ENCODE data around the gene CD58.
"Not testable (repeated sequence)": the region's sequence is repeated elsewhere in the genome, so short reads cannot be mapped to it uniquely, and the experiment has no call there.

Gene CD58

DNA sequence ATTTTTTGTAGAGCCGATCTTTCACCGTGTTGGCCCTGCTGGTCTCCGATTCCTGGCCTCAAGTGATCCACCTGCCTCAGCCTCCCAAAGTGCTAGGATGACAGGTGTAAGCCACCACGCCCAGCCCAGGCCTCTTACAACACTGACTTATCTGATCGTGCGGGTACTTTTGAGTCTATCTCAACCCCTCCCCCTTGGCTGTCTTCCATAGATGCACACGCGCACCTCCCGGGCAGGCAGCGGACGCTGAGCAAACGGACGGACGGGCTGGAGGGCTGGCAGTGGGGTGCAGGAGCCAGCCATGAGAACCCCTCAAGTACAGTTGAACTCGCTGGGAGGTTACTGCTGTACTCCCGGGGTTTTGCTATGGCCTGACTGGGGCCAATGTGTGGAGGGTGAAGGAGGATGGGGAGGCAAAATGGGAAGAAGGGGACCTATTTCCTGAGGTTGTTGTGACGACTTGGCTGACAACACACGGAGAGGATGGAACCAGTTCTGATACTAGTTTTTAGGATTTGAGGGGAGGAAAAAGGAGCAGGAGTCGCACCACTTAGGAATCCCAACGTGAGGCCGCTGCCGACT is 959 bp downstream of the CD58 start:
- peak; percentile 44 to 49 for DNase-seq

DNA sequence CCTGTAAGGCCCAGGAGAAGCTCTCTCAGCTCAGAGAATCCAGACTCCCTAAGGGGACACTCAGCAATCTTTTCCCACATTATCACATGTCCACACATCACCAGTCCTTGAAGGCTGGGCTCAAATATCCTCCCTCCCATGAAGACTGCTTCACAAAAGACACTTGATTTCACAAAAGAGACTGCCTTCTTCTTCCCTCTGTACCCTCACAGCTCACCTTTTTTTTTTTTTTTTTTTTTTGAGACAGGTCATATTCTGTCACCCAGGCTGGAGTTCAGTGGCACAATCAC is 1.5 kb downstream of the CD58 start:
- no peak for DNase-seq

GRCh38 chr1:116568662-116569380 is 2.0 kb downstream of the CD58 start:
- DNase-seq: no peak

GRCh38 chr1:116567790-116568661 is 2.8 kb downstream of the CD58 start:
- no peak for DNase-seq

- no peak for DNase-seq
Measured at GRCh38 chr1:116565222-116565621, 5.6 kb downstream of the CD58 start.

DNA sequence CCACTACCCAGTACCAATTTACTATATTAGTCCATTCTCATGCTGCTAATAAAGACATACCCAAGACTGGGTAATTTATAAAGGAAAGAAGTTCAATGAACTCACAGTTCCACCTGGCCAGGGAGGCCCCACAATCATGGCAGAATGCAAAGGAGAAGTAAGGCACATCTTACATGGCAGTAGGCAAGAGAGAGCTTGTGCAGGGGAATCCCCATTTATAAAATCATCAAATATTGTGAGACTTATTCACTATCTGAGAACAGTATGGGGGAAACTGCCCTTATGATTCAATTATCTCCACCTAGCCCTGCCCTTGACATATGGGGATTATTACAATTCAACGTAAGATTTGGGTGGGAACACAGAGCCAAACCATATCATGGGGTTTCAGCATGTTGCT is 6.4 kb downstream of the CD58 start:
- DNase-seq: no peak

- DNase-seq: not testable (repeated sequence)
Measured at GRCh38 chr1:116562465-116562864, 8.4 kb downstream of the CD58 start.

DNA sequence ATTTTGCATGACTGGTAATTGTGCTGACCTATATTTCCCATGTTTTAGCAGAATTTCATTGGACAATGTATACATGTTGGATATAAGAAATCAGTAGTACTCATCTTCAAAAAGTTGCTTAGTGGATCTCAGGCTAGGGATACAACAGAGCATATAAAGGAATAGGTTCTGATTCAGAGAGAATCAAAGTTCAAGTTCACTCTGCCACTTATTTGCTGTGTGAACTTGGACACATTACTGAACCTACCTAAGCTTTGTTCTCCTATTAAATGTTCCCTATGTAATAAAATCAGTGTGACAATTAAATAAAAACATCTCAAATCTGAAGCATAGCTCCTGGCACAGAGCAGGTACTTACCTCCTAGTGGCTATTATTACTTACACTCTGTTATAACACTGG is 9.3 kb downstream of the CD58 start:
- no peak for DNase-seq

DNA sequence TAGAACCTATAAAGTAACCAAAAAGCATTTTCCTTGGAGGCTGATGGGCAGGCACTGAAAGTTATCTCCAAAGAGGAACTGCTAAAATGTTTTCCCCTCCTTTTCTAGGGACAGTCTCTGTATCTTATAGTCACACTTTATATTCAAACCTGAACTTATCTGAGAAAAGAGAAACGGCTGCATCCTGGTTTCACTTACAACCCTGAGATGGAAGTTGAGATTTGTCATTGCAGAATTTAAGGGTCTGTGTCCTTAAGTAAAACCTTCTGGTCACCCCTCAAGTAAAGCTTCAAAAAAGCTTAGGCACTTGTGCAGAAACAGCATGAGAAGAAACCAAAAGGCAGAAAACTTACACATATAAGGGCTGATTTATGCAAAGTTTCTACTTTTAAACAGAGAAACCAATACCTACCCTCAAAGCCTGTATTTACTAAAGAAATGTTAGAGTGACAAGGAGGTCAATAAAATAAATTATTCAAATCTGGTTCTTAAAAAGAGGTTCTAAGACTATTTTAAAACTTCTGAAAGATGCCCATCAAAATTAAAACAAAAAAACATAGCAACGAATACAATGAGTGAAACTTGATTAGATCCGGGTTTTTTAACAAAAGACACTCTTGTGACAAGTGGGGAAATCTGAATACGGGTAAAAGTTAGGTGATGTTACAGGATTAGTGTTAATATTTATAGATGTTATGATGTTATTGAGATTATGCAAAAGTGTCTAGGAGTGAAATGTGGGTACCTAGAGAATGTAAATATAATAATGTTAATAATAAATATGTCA is 9.9 kb downstream of the CD58 start:
- no peak for DNase-seq

DNA sequence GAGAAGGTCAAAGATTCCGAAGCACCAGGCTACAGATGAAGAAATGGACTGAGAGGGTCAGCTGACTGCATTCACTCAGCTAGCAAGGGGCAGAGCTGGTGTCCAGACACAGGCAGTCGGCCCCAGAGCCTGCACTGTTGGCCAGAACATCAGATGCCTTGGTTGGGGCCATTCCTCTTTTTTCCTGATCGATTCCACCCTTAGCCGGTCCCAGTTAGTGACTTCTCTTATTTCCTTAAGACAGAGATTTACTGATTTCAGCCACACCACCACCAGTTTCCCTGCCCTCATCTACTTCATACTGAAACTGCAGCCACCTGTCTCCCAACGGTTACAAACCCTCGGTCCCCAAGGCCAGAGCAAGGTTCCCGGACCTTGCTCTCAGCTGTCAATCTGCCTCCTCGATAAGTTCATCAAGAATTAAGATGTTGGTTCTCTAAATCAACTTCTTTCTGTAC is 11.5 kb downstream of the CD58 start:
- DNase-seq: no peak

DNA sequence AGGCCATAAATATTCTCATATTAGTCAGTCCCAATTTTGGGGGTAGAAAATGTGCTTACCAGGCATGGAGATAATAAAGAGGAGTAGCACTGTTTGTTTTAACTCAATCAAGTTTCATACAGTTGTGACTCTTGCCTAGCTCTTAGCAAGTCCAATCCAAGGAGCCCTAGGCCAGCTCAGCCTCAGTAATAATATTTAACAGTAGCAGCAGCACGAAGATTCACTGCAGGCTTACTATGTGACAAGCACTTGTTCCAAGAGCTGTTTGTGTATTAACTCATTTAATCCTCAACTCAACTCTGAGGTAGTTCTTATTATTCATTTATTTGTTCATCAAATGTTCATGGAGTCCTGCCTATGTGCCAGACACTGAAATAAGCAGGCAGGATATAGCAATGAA is 12.3 kb downstream of the CD58 start:
- DNase-seq: no peak

DNA sequence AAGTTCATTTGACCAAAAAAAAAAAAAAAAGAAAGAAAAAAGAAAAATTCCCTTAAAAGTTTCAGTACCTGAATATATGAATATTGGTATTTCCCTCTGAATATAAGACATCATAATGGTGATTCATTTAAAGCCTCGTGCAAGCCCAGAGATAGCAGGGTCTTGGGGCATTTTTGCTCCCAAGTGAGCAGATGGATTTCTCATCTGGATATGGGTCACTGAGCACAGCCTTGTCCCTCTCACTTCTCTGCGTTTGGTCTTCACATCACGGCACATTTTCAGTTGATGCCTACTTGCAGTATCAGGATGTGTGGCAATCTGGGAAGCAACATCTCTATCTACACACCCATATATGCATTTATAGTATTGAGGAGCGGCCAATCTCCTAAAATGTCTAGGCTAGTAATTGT is 12.7 kb downstream of the CD58 start:
- no peak for DNase-seq

DNA sequence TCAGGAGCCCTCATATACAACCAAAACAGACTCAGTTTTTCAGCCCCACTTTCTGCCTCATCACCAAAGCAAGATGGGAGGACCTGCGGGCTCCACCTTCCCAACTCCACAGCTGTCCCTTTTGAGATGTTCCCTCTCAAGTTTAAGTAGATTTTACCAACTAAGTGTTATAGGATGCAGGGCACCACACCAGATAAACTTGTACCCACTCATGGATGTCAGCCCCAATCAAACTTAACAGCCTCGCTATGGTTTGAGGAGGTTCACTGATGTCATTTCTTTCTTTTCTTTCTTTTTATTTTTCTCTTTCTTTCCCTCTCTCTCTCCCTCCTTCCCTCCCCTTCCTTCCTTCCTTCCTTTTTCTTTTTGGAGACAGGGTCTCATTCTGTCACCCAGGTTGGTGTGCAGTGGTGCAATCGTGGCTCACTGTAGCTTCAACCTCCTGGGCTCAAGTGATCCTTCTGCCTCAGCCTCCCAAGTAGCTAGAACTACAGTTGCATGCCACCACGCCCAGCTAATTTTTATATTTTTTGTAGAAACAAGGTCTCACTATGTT is 13.4 kb downstream of the CD58 start:
- DNase-seq: no peak

- peak; percentile 76 to 77 for DNase-seq
Measured at GRCh38 chr1:116556289-116557006, 14.4 kb downstream of the CD58 start.

DNA sequence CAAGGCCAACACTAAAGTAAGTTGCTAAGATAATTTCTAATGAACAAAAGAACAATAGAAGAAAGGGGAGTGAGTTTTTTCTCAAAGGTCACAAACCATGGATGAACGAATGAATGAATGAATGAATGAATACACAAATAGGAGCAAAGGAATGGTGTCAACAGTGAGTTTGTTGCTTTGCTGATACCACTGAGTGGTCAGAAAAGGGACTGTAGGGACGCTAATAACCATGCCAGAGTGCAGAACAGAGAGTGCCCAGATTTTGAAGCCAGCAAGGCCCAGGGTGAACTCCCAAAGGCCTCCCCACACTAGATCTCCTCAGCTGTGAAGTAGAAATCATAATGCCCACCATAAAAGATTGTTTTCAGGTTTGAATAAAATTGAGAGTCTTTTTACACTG is 15.9 kb downstream of the CD58 start:
- no peak for DNase-seq

DNA sequence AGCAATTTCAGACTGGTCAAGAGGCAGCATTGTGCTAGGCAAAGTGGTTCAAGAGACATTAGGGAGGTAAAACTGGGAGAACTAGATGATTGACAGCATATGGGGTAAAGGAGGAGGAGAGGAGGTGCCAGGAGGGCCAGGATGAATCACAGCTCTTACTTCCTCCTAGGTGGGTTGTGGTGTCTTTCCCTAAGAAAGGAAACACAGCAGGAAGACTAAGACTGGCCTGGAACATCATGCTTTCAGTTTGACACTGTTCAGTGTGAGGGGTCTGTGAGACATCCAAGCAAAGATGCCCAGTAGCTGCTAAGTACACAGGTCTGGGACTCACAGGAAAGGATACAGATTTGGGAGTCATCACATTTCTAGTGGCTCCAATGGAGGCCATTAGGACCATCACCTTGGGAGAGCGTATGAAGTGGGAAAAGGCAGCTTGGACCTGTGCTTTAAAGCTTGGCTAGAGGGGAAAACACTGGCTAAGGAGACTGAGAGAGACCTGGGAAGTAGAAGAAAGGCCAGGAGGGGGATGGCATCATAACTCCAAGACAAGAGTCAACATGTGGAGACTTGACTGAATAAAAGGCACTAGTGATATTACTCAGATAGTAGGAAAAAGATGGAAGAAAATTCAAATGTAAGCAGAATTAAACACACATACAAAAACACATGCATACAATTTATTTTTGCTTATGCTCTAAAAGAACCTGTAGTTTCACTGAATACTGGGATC is 17.3 kb downstream of the CD58 start:
- DNase-seq: no peak

DNA sequence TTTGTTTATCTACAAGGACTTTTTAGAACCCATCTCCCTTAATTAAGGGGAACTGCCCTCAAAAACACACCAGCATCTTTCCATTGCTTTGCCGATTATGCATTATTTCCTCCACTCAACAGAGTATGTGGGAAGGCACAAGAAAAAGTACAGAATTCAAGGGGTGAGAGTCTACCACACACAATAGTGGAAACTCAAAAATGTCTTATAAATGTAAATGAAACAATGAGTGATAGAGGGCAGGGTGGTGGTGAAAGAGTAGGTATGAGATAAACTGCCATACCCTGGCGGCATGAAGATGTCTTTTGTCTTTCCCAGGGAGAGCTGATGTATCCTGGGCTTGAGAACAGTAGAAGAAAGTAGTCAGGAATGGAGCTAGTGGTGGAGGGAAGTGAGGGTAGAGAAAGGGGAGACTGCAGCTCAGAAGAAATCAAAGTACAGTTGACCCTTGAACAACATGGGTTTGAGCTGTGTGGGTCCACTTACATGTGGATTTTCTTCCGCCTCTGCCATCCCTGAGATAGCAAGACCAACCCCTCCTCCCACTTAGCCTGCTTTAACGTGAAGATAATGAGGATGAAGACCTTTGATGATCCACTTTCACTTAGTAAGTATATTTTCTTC is 24.4 kb downstream of the CD58 start:
- DNase-seq: no peak

GRCh38 chr1:116545359-116545705 is 25.5 kb downstream of the CD58 start:
- DNase-seq: no peak

GRCh38 chr1:116544588-116545358 is 26.1 kb downstream of the CD58 start:
- peak in 1 of 2 donors; percentile 26 for DNase-seq

GRCh38 chr1:116540088-116540487 is 30.7 kb downstream of the CD58 start:
- DNase-seq: no peak

Data from stimulated activated CD4-positive, alpha-beta T cell treated with anti-CD3 and anti-CD28 coated beads, Interleukin-2, amount 100 ng/mL, for 24 hours (primary cell).